Mesenchymal stem cell (in vitro differentiated cells and primary cell): ENCODE data around the gene SCYGR1.
"Not testable (repeated sequence)": the region's sequence is repeated elsewhere in the genome, so short reads cannot be mapped to it uniquely, and the experiment has no call there.

Source experiments
- DNase-seq: peaks from one replicate; pipeline ENCODE4 v3.0.0-alpha.2; 2013
- H2AFZ ChIP-seq: one replicate; pipeline ENCODE4 v1.6.1; 2013; ENCODE audit warnings: low read depth, mild to moderate bottlenecking, control low read depth, inconsistent platforms, low read length, moderate library complexity
- H2AK5ac ChIP-seq: 2 replicates; pipeline ENCODE4 v1.6.1; 2013; ENCODE audit warnings: low read length, moderate library complexity, mild to moderate bottlenecking, inconsistent platforms; ENCODE audit not compliant: severe bottlenecking
- H2BK120ac ChIP-seq: one replicate; pipeline ENCODE4 v1.6.1; 2013; ENCODE audit warnings: low read depth, mild to moderate bottlenecking, inconsistent platforms, low read length, moderate library complexity
- H2BK12ac ChIP-seq, 2 experiments: one replicate each; pipeline ENCODE4 v1.6.1; 2013; ENCODE audit warnings: inconsistent platforms in 2 of 2, low read length in 2 of 2, mild to moderate bottlenecking in 2 of 2, moderate library complexity in 2 of 2, control low read depth in 1 of 2
- H2BK15ac ChIP-seq: one replicate; pipeline ENCODE4 v1.6.1; 2013; ENCODE audit warnings: mild to moderate bottlenecking, low read depth, inconsistent platforms; ENCODE audit not compliant: poor library complexity, severe bottlenecking
- H2BK5ac ChIP-seq: 2 replicates; pipeline ENCODE4 v1.6.1; 2013; ENCODE audit warnings: low read depth, mild to moderate bottlenecking, low read length, control low read depth, inconsistent platforms; ENCODE audit not compliant: poor library complexity, severe bottlenecking
- H3K14ac ChIP-seq, 2 experiments: one replicate each; pipeline ENCODE4 v1.6.1; 2013; ENCODE audit warnings: inconsistent platforms in 2 of 2, low read length in 2 of 2, control low read depth in 1 of 2, mild to moderate bottlenecking in 1 of 2, moderate library complexity in 1 of 2
- H3K18ac ChIP-seq, 2 experiments: one replicate each; pipeline ENCODE4 v1.6.1; 2013; ENCODE audit warnings: inconsistent platforms in 2 of 2, low read length in 2 of 2, control low read depth in 1 of 2, low read depth in 1 of 2, mild to moderate bottlenecking in 1 of 2
- H3K23ac ChIP-seq, 2 experiments: one replicate each; pipeline ENCODE4 v1.6.1; 2013; ENCODE audit warnings: inconsistent platforms in 2 of 2, low read length in 2 of 2, mild to moderate bottlenecking in 2 of 2, moderate library complexity in 2 of 2, control low read depth in 1 of 2
- H3K27ac ChIP-seq: 2 replicates; pipeline ENCODE4 v1.5.1; 2013; ENCODE audit warnings: mild to moderate bottlenecking, moderate library complexity, low read length, control low read depth, inconsistent platforms; ENCODE audit not compliant: poor library complexity, severe bottlenecking
- H3K27me3 ChIP-seq, 2 experiments: 2 replicates each; pipeline versions ENCODE4 v1.6.1 to v1.7.0; 2013; ENCODE audit warnings: low read length in 2 of 2, mild to moderate bottlenecking in 2 of 2, moderate library complexity in 2 of 2, control low read depth in 1 of 2, inconsistent platforms in 1 of 2; ENCODE audit not compliant: control insufficient read depth in 1 of 2, insufficient read depth in 1 of 2
- H3K36me3 ChIP-seq, 2 experiments: 2 replicates each; pipeline versions ENCODE4 v1.6.1 to v1.7.0; 2013; ENCODE audit warnings: low read length in 2 of 2, control low read depth in 1 of 2, inconsistent platforms in 1 of 2, low read depth in 1 of 2, mild to moderate bottlenecking in 1 of 2; ENCODE audit not compliant: insufficient read depth in 2 of 2, control insufficient read depth in 1 of 2
- H3K4ac ChIP-seq, 2 experiments: one replicate each; pipeline ENCODE4 v1.6.1; 2013; ENCODE audit warnings: inconsistent platforms in 2 of 2, low read length in 2 of 2, mild to moderate bottlenecking in 2 of 2, moderate library complexity in 2 of 2, control low read depth in 1 of 2, low read depth in 1 of 2
- H3K4me1 ChIP-seq: 2 replicates; pipeline ENCODE4 v1.6.1; 2013; ENCODE audit warnings: low read depth, low read length, control low read depth; ENCODE audit not compliant: control insufficient read depth, insufficient read depth
- H3K4me2 ChIP-seq: 2 replicates; pipeline ENCODE4 v1.6.1; 2013; ENCODE audit warnings: low read length, mild to moderate bottlenecking, inconsistent platforms; ENCODE audit not compliant: poor library complexity, severe bottlenecking
- H3K4me3 ChIP-seq, 2 experiments: 2 replicates each; pipeline versions ENCODE4 v1.5.1 to v1.7.0; 2013; ENCODE audit warnings: low read length in 2 of 2, mild to moderate bottlenecking in 2 of 2, control low read depth in 1 of 2, low read depth in 1 of 2; ENCODE audit not compliant: insufficient read depth in 1 of 2
- H3K79me1 ChIP-seq: replicated peaks from 2 replicates; pipeline ENCODE4 v1.6.1; 2013; ENCODE audit warnings: mild to moderate bottlenecking, control low read depth, low read length, inconsistent platforms; ENCODE audit not compliant: poor library complexity, severe bottlenecking
- H3K9ac ChIP-seq: 2 replicates; pipeline ENCODE4 v1.7.0; 2013; ENCODE audit warnings: mild to moderate bottlenecking, low read length, moderate library complexity
- H3K9me3 ChIP-seq: 2 replicates; pipeline ENCODE4 v1.7.0; 2013; ENCODE audit warnings: mild to moderate bottlenecking, low read length; ENCODE audit not compliant: control insufficient read depth
- H4K8ac ChIP-seq: one replicate; pipeline ENCODE4 v1.6.1; 2013; ENCODE audit warnings: inconsistent platforms, mild to moderate bottlenecking, low read length, moderate library complexity
- H4K91ac ChIP-seq: one replicate; pipeline ENCODE4 v1.6.1; 2013; ENCODE audit warnings: mild to moderate bottlenecking, low read length, inconsistent platforms
- WGBS: methylation state at CpG from one replicate; pipeline ENCODE4 v1.1.7; 2013; ENCODE audit warnings: mixed read lengths; 5-methylcytosine and 5-hydroxymethylcytosine counted together

SCYGR1 gene

GRCh38 chr2:227364585-227365263 is 23.0 kb downstream of the SCYGR1 start:
- H2AFZ ChIP-seq, H3K27ac ChIP-seq, H3K18ac ChIP-seq, DNase-seq, H3K23ac ChIP-seq, H2AK5ac ChIP-seq, H3K9me3 ChIP-seq, H4K91ac ChIP-seq, H2BK5ac ChIP-seq, H3K4me3 ChIP-seq, H3K4ac ChIP-seq, H3K4me2 ChIP-seq, H3K27me3 ChIP-seq, H2BK15ac ChIP-seq, H3K14ac ChIP-seq, H3K9ac ChIP-seq, H4K8ac ChIP-seq, H2BK12ac ChIP-seq, H3K4me1 ChIP-seq, H3K79me1 ChIP-seq, H2BK120ac ChIP-seq: not testable (repeated sequence)
- WGBS, result 85% methylated on average over 11 of the region's 11 CpGs
- H3K36me3 ChIP-seq, result peaks cover 0 to 20% of the 10 kb centered on the region in 2 experiments

DNA sequence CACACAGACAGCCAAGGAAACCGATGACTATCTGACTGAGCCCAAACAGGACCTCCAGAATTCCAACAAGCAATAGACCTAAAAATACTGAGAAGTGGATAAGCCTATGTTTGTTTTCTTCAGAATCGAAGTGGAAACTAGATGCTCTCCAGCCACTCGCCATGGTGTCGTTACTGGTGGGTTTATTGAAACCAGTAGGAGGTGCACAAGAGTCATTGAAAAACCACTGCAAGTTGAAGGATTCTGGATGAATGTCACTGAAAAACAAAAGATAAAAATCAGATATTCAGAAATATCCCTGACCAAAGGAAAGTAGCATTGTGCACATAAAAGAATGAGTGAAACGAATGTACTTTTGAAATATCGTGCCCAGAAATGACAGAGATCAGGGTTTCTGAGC is 24.0 kb downstream of the SCYGR1 start:
- H3K9ac ChIP-seq, result no peak overlapping the region
- H3K4me1 ChIP-seq, result no peaks in the 10 kb centered on the region
- 100% methylated on average over 6 of the region's 6 CpGs for WGBS
- no peak overlapping the region for H3K23ac ChIP-seq
- H2AK5ac ChIP-seq, result no peak overlapping the region
- no peaks in the 10 kb centered on the region for H3K9me3 ChIP-seq
- no peak overlapping the region for H3K4me2 ChIP-seq
- H3K14ac ChIP-seq, result no peak overlapping the region
- no peak overlapping the region for H3K4ac ChIP-seq
- H2BK15ac ChIP-seq, result no peak overlapping the region
- no peak for DNase-seq
- no peaks in the 10 kb centered on the region for H3K79me1 ChIP-seq
- peaks cover 2 to 30% of the 10 kb centered on the region in 2 experiments for H3K36me3 ChIP-seq
- no peak overlapping the region for H2BK12ac ChIP-seq
- no peaks in the 10 kb centered on the region for H3K27me3 ChIP-seq
- no peak overlapping the region for H3K27ac ChIP-seq
- H2BK120ac ChIP-seq, result no peak overlapping the region
- H4K8ac ChIP-seq, result no peak overlapping the region
- H2AFZ ChIP-seq, result no peak overlapping the region
- no peak overlapping the region for H2BK5ac ChIP-seq
- H3K18ac ChIP-seq, result no peak overlapping the region
- H4K91ac ChIP-seq, result no peak overlapping the region
- no peak overlapping the region for H3K4me3 ChIP-seq

GRCh38 chr2:227360351-227360750 is 27.4 kb downstream of the SCYGR1 start:
- H2BK12ac ChIP-seq, result no peak overlapping the region
- no peak overlapping the region for H3K23ac ChIP-seq
- H3K18ac ChIP-seq, result no peak overlapping the region
- H2BK120ac ChIP-seq, result no peak overlapping the region
- WGBS, result 87% methylated on average over 3 of the region's 5 CpGs
- H3K9me3 ChIP-seq, result no peaks in the 10 kb centered on the region
- no peak overlapping the region for H3K4me3 ChIP-seq
- H2AFZ ChIP-seq, result no peak overlapping the region
- DNase-seq, result no peak
- no peak overlapping the region for H3K27ac ChIP-seq
- H4K91ac ChIP-seq, result no peak overlapping the region
- no peak overlapping the region for H2BK5ac ChIP-seq
- no peak overlapping the region for H2AK5ac ChIP-seq
- H3K9ac ChIP-seq, result no peak overlapping the region
- H4K8ac ChIP-seq, result no peak overlapping the region
- no peak overlapping the region for H3K4me2 ChIP-seq
- H3K79me1 ChIP-seq, result no peaks in the 10 kb centered on the region
- H3K4ac ChIP-seq, result no peak overlapping the region
- no peaks in the 10 kb centered on the region for H3K27me3 ChIP-seq
- no peak overlapping the region for H2BK15ac ChIP-seq
- peaks cover 11 to 62% of the 10 kb centered on the region in 2 experiments for H3K36me3 ChIP-seq
- no peaks in the 10 kb centered on the region for H3K4me1 ChIP-seq
- H3K14ac ChIP-seq, result no peak overlapping the region

DNA sequence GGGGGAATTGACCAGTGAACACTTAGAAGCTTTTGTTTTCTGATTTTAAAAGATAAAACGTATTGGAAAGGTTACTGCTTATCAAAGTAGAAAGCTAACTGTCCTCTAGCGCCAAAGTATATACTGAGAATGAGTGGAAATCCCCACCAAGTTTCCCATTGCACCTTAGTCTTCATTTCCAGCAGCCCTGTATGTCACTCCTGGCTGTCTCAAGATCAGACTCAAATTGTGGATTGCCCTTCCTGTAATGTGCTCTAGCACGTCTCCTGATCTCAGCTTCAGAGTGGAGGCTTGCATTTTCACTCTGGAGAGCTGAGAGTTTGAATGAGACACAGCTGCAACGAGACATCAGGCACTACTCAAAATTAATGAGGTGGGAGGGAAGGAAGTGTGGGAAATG is 36.1 kb downstream of the SCYGR1 start:
- H3K4me1 ChIP-seq, result no peaks in the 10 kb centered on the region
- no peak overlapping the region for H3K14ac ChIP-seq
- H3K23ac ChIP-seq, result no peak overlapping the region
- no peak overlapping the region for H2AK5ac ChIP-seq
- no peak overlapping the region for H3K4me3 ChIP-seq
- H2AFZ ChIP-seq, result no peak overlapping the region
- no peak overlapping the region for H2BK15ac ChIP-seq
- no peaks in the 10 kb centered on the region for H3K9me3 ChIP-seq
- H3K79me1 ChIP-seq, result peaks cover 10% of the 10 kb centered on the region
- no peak overlapping the region for H2BK12ac ChIP-seq
- H3K18ac ChIP-seq, result no peak overlapping the region
- WGBS, result 98% methylated on average over 4 of the region's 4 CpGs
- H2BK120ac ChIP-seq, result no peak overlapping the region
- no peak overlapping the region for H4K8ac ChIP-seq
- H3K36me3 ChIP-seq, result peaks cover 4 to 64% of the 10 kb centered on the region in 2 experiments
- H3K4ac ChIP-seq, result no peak overlapping the region
- H3K4me2 ChIP-seq, result no peak overlapping the region
- H3K9ac ChIP-seq, result no peak overlapping the region
- no peak for DNase-seq
- H2BK5ac ChIP-seq, result no peak overlapping the region
- H3K27ac ChIP-seq, result no peak overlapping the region
- H3K27me3 ChIP-seq, result no peaks in the 10 kb centered on the region
- H4K91ac ChIP-seq, result no peak overlapping the region
